H9 (cell line): ENCODE data around the gene AKNA. TPM values are rescaled to one million over a fixed set of nuclear protein-coding genes. Genes with fewer than 3 reads are reported as not detected.

ENCODE experiments used
- DNase-seq: peaks from one replicate; pipeline ENCODE4 v3.0.0-alpha.2; 2017
- H2AFZ ChIP-seq: one replicate; pipeline ENCODE4 v1.6.1; 2013; ENCODE audit warnings: mild to moderate bottlenecking, low read length, control low read depth, moderate library complexity
- H2AK5ac ChIP-seq: 2 replicates; pipeline ENCODE4 v1.6.1; 2013; ENCODE audit warnings: low read length, control low read depth, mixed read lengths; ENCODE audit not compliant: insufficient read length
- H2BK120ac ChIP-seq: one replicate; pipeline ENCODE4 v1.6.1; 2013; ENCODE audit warnings: low read depth, mild to moderate bottlenecking, low read length, control low read depth, inconsistent platforms; ENCODE audit not compliant: poor library complexity, severe bottlenecking
- H2BK12ac ChIP-seq: 2 replicates; pipeline ENCODE4 v1.6.1; 2013; ENCODE audit warnings: low read length, control low read depth, mixed read lengths, low read depth; ENCODE audit not compliant: insufficient read length
- H2BK15ac ChIP-seq: 2 replicates; pipeline ENCODE4 v1.6.1; 2013; ENCODE audit warnings: low read depth, low read length, control low read depth
- H2BK20ac ChIP-seq: one replicate; pipeline ENCODE4 v1.6.1; 2013; ENCODE audit warnings: low read depth, mild to moderate bottlenecking, low read length, control low read depth, inconsistent platforms; ENCODE audit not compliant: poor library complexity, severe bottlenecking
- H2BK5ac ChIP-seq: 2 replicates; pipeline ENCODE4 v1.6.1; 2013; ENCODE audit warnings: low read length, control low read depth, mixed read lengths; ENCODE audit not compliant: insufficient read length
- H3K14ac ChIP-seq: 2 replicates; pipeline ENCODE4 v1.6.1; 2013; ENCODE audit warnings: low read length, control low read depth; ENCODE audit not compliant: insufficient read depth
- H3K18ac ChIP-seq: 2 replicates; pipeline ENCODE4 v1.6.1; 2013; ENCODE audit warnings: low read depth, mild to moderate bottlenecking, mixed read lengths, low read length, control low read depth; ENCODE audit not compliant: insufficient read length
- H3K23ac ChIP-seq: 2 replicates; pipeline ENCODE4 v1.6.1; 2013; ENCODE audit warnings: low read length, control low read depth, mixed read lengths, low read depth; ENCODE audit not compliant: insufficient read length
- H3K23me2 ChIP-seq: 2 replicates; pipeline ENCODE4 v1.6.1; 2013; ENCODE audit warnings: low read depth, mild to moderate bottlenecking, mixed read lengths, low read length, control low read depth; ENCODE audit not compliant: insufficient read length, poor library complexity, severe bottlenecking
- H3K27ac ChIP-seq: 2 replicates; pipeline ENCODE4 v1.5.1; 2013; ENCODE audit warnings: low read length, control low read depth, mixed read lengths, low read depth; ENCODE audit not compliant: insufficient read length
- H3K27me3 ChIP-seq: 2 replicates; pipeline ENCODE4 v1.6.1; 2013; ENCODE audit warnings: low read length, control low read depth, inconsistent platforms; ENCODE audit not compliant: insufficient read depth
- H3K4ac ChIP-seq: 2 replicates; pipeline ENCODE4 v1.6.1; 2013; ENCODE audit warnings: low read depth, mild to moderate bottlenecking, control low read depth, inconsistent platforms, low read length, moderate library complexity
- H3K4me1 ChIP-seq: 2 replicates; pipeline ENCODE4 v1.6.1; 2013; ENCODE audit warnings: low read length, control low read depth, inconsistent platforms; ENCODE audit not compliant: insufficient read depth
- H3K4me2 ChIP-seq: 2 replicates; pipeline ENCODE4 v1.6.1; 2013; ENCODE audit warnings: low read length, control low read depth, mixed read lengths; ENCODE audit not compliant: insufficient read length, insufficient read depth
- H3K56ac ChIP-seq: 2 replicates; pipeline ENCODE4 v1.6.1; 2013; ENCODE audit warnings: low read depth, mild to moderate bottlenecking, mixed read lengths, low read length, control low read depth; ENCODE audit not compliant: insufficient read length
- H3K79me1 ChIP-seq: 2 replicates; pipeline ENCODE4 v1.6.1; 2013; ENCODE audit warnings: low read depth, mild to moderate bottlenecking, moderate library complexity, low read length, control low read depth, inconsistent platforms; ENCODE audit not compliant: insufficient read depth, poor library complexity, severe bottlenecking
- H3K79me2 ChIP-seq: 2 replicates; pipeline ENCODE4 v1.6.1; 2013; ENCODE audit warnings: low read length, control low read depth, inconsistent platforms; ENCODE audit not compliant: insufficient read depth
- H3K9ac ChIP-seq: 2 replicates; pipeline ENCODE4 v1.6.1; 2013; ENCODE audit warnings: low read length, control low read depth, mixed read lengths; ENCODE audit not compliant: insufficient read length; ENCODE audit errors: extremely low read depth
- H3K9me3 ChIP-seq: one replicate; pipeline ENCODE4 v1.6.1; 2013; ENCODE audit warnings: low read depth, low read length, inconsistent platforms; ENCODE audit not compliant: control insufficient read depth
- H3T11ph ChIP-seq: one replicate; pipeline ENCODE4 v1.6.1; 2013; ENCODE audit warnings: mild to moderate bottlenecking, low read length, control low read depth, inconsistent platforms
- H4K20me1 ChIP-seq: one replicate; pipeline ENCODE4 v1.6.1; 2013; ENCODE audit not compliant: control insufficient read depth, insufficient read length, insufficient read depth
- H4K5ac ChIP-seq: 2 replicates; pipeline ENCODE4 v1.6.1; 2013; ENCODE audit warnings: low read depth, mild to moderate bottlenecking, mixed read lengths, low read length, control low read depth; ENCODE audit not compliant: insufficient read length
- H4K8ac ChIP-seq: replicated peaks from 2 replicates; pipeline ENCODE4 v1.6.1; 2013; ENCODE audit warnings: low read length, control low read depth, mixed read lengths, low read depth; ENCODE audit not compliant: insufficient read length
- H4K91ac ChIP-seq: 2 replicates; pipeline ENCODE4 v1.6.1; 2013; ENCODE audit warnings: low read depth, mild to moderate bottlenecking, moderate library complexity, mixed read lengths, low read length, control low read depth; ENCODE audit not compliant: insufficient read length
- H3K27ac Mint-ChIP-seq, 3 experiments: 2 replicates in 2 of 3; 3 replicates in 1 of 3; pipeline ENCODE4 v1.8.0; 2020 to 2021; ENCODE audit warnings: mixed read lengths in 3 of 3, mild to moderate bottlenecking in 1 of 3, moderate library complexity in 1 of 3
- H3K27me3 Mint-ChIP-seq: 2 replicates; pipeline ENCODE4 v1.8.0; 2021; ENCODE audit warnings: low read depth, mild to moderate bottlenecking, moderate library complexity, mixed read lengths
- H3K36me3 Mint-ChIP-seq, 3 experiments: 2 replicates in 2 of 3; 3 replicates in 1 of 3; pipeline ENCODE4 v1.8.0; 2020 to 2021; ENCODE audit warnings: low read depth in 3 of 3, mixed read lengths in 3 of 3; ENCODE audit not compliant: insufficient read depth in 1 of 3
- H3K4me1 Mint-ChIP-seq, 2 experiments: 2 replicates each; pipeline ENCODE4 v1.8.0; 2020; ENCODE audit warnings: mixed read lengths in 2 of 2
- H3K4me3 Mint-ChIP-seq, 2 experiments: 2 replicates in 1 of 2; 3 replicates in 1 of 2; pipeline ENCODE4 v1.8.0; 2020 to 2021; ENCODE audit warnings: mild to moderate bottlenecking in 2 of 2, mixed read lengths in 2 of 2, moderate library complexity in 1 of 2
- H3K9me3 Mint-ChIP-seq, 2 experiments: 2 replicates in 1 of 2; 3 replicates in 1 of 2; pipeline ENCODE4 v1.8.0; 2020; ENCODE audit warnings: mild to moderate bottlenecking in 2 of 2, mixed read lengths in 2 of 2, moderate library complexity in 1 of 2
- CTCF ChIP-seq: fragments of 200-600 bp; sonication (generic); conservative IDR thresholded peaks from 3 replicates; pipeline ENCODE4 v1.8.0; 2021; ENCODE audit warnings: antibody characterized with exemption, mild to moderate bottlenecking
- WGBS: extraction: QIAGEN DNeasy Blood & Tissue Kit; methylation state at CpG from one replicate; pipeline ENCODE4 v1.1.7; 2013; ENCODE audit warnings: missing lambda C conversion rate, low lambda C conversion rate, mixed read lengths; ENCODE audit not compliant: insufficient read length; ENCODE audit errors: extremely low coverage; 5-methylcytosine and 5-hydroxymethylcytosine counted together
- total RNA-seq: library from RNA; stranded (reverse); gene quantifications from 2 replicates; pipeline ENCODE4 v1.2.1, GENCODE V29; 2021

The AKNA gene
- total RNA-seq, 1 experiment from 2014 or later = 19.7 TPM

DNA sequence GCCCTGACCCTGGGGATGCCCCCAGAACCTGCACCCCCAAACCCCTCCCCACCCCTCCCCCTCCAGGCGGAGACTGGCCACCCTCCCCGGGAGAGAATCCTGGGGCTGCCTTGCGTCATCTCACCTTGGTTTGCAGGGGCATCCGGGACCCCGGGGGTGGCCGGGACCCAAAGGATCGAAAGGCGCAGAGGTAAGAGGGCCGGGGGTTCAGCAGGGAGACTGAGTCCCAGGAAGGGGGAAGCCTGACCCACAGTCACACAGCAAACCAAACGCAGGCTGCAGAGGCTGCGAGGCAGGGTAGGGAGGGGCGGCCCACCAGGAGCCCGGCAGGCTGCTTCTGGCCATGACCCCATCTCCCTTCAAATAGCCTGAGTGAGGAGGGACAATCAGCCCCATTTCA, 98.7 kb downstream of the AKNA start:
- no peak for TF ChIP-seq CTCF
- Histone ChIP-seq H3K4ac (no peak overlapping the region), H2BK15ac (no peak overlapping the region), H3T11ph (no peak overlapping the region), H4K91ac (no peak overlapping the region), H2AK5ac (no peak overlapping the region), H3K79me1 (no peaks in the 10 kb centered on the region), H3K79me2 (no peaks in the 10 kb centered on the region), H3K27ac (no peak overlapping the region), H2BK20ac (no peak overlapping the region), H2BK120ac (no peak overlapping the region), H3K4me2 (no peak overlapping the region), H3K27me3 (no peaks in the 10 kb centered on the region), H3K56ac (no peak overlapping the region), H3K18ac (no peak overlapping the region), H3K23ac (no peak overlapping the region), H4K8ac (no peak overlapping the region), H3K23me2 (no peaks in the 10 kb centered on the region), H4K20me1 (no peaks in the 10 kb centered on the region), H2BK5ac (no peak overlapping the region), H3K9me3 (no peaks in the 10 kb centered on the region), H2AFZ (no peak overlapping the region), H3K4me1 (0 out of 2 replicates have a peak, but pooled peaks cover 3% of the 10 kb centered on the region), H2BK12ac (no peak overlapping the region), H3K9ac (no peak overlapping the region), H3K14ac (no peak overlapping the region), H4K5ac (no peak overlapping the region)
- no peaks in the 10 kb centered on the region for H3K27me3 Mint-ChIP-seq
- H3K4me1 Mint-ChIP-seq = peaks cover 14 to 29% of the 10 kb centered on the region in 2 experiments
- H3K9me3 Mint-ChIP-seq = no peaks in the 10 kb centered on the region; a peak in 2 of 5 replicates
- peaks cover 9 to 22% (median 15%) of the 10 kb centered on the region in 3 experiments for H3K36me3 Mint-ChIP-seq
- no peak overlapping the region for H3K27ac Mint-ChIP-seq
- WGBS = no CpG with 5 or more reads among the region's 13 CpGs
- H3K4me3 Mint-ChIP-seq = no peak overlapping the region
- DNase-seq = peak; percentile 24
